Heart right ventricle (tissue), 16 donors: ENCODE data around the gene ADAM12. TPM values are rescaled to one million over a fixed set of nuclear protein-coding genes. Genes with fewer than 3 reads are reported as not detected.
A peak's percentile ranks its signal among the peaks of the same experiment; 100 is the strongest.

Source experiments
- ATAC-seq, 8 donors: fragments of 200-7000 bp; cut with Tn5 transposase; one replicate each; pipeline ENCODE4 v1.9.1; 2020; ENCODE audit warnings: mild to moderate bottlenecking in 8 of 8, moderate library complexity in 8 of 8, moderate number of reproducible peaks in 1 of 8
- DNase-seq, 2 donors: peaks; one replicate each; pipeline ENCODE4 v3.0.0-alpha.2; 2020
- H3K27ac ChIP-seq, 10 donors: fragments of 200-600 bp; sonication (generic) in 2 of 10; one replicate each; pipeline versions ENCODE4 v1.5.0 to v1.8.0; 2020 to 2022; ENCODE audit warnings: mild to moderate bottlenecking in 3 of 10
- H3K27me3 ChIP-seq, 7 donors: fragments of 200-600 bp; one replicate each; pipeline ENCODE4 v1.8.0; 2021 to 2022; ENCODE audit warnings: mild to moderate bottlenecking in 2 of 7
- H3K36me3 ChIP-seq, 9 donors: fragments of 200-600 bp; sonication (generic) in 1 of 9; one replicate each; pipeline versions ENCODE4 v1.5.0 to v1.8.0; 2020 to 2022; ENCODE audit warnings: mild to moderate bottlenecking in 2 of 9
- H3K4me1 ChIP-seq, 9 donors: fragments of 200-600 bp; sonication (generic) in 1 of 9; one replicate each; pipeline versions ENCODE4 v1.5.0 to v1.8.0; 2020 to 2022; ENCODE audit warnings: mild to moderate bottlenecking in 4 of 9
- H3K4me3 ChIP-seq, 10 donors: fragments of 200-600 bp; sonication (generic) in 2 of 10; one replicate each; pipeline versions ENCODE4 v1.5.0 to v1.8.0; 2020 to 2022; ENCODE audit warnings: mild to moderate bottlenecking in 7 of 10, moderate library complexity in 2 of 10
- H3K9me3 ChIP-seq, 11 donors: fragments of 200-600 bp in 10 of 11; sonication (generic) in 2 of 11; one replicate each; pipeline versions ENCODE4 v1.5.0 to v1.8.0; 2013 to 2022; ENCODE audit warnings: mild to moderate bottlenecking in 2 of 11, control low read depth in 1 of 11, moderate library complexity in 1 of 11
- CTCF ChIP-seq, 9 donors: fragments of 200-600 bp; sonication (generic) in 2 of 9; IDR thresholded peaks; one replicate each; pipeline versions ENCODE4 v1.5.0 to v1.8.0; 2021 to 2022; ENCODE audit warnings: antibody characterized with exemption in 9 of 9, mild to moderate bottlenecking in 5 of 9, moderate library complexity in 1 of 9
- WGBS, 2 donors: extraction: QIAGEN DNeasy Blood & Tissue Kit; methylation state at CpG; one replicate each; pipeline ENCODE4 v1.1.7; 2013; ENCODE audit warnings: inconsistent platforms in 1 of 2; 5-methylcytosine and 5-hydroxymethylcytosine counted together
- intact Hi-C, 10 donors: fragments of 100-400 bp; cut with DNase I; formaldehyde crosslinking; loops; one replicate each; pipeline versions ENCODE4 v1.11.1 to v1.14.2; 2022
- polyA plus RNA-seq, 2 donors: library from polyadenylated mRNA; stranded (reverse); fragments of 200-250 nt; gene quantifications; one replicate each; pipeline ENCODE4 v1.2.3, GENCODE V29; 2013
- total RNA-seq, 10 donors: library from RNA; stranded (reverse); fragmentation: NEBNext Ultra II Directional in 3 of 10; extraction: Animal tissue kit (Norgen Biotek cat#: 25700) in 3 of 10; gene quantifications; one replicate each; pipeline versions ENCODE4 v1.2.1 to v1.2.4, GENCODE V29; 2021 to 2023
- donor health status: Arrhythmogenic right ventricular cardiomyopathy.
- donor health status: ischemic (EF 13 %, LVEDD 7.1; RV severe dilation, severe dysfunction).
- donor health status: healthy with polysubstance abuse.
- donor health status: DM: no; HTN: yes; CAD: no.
- donor health status: DM: no; HTN: no; CAD: no.
- donor health status: ischemic (EF 25% LVEDD 6.9; RV normal size, moderate dysfunction).
- donor health status: ischemic (EF 25% LVEDD 5.7; RV mildly dilated, moderate dysfunction).
- donor health status: healthy.
- donor health status: DM: yes; HTN: yes; CAD: no.
- donor health status: Ischemic cardiomyopathy.
- donor health status: ischemic (EF 35%, LVEDD 5.7; RV mildly dilated, moderate dysfunction).
- donor health status: nonischemic (EF 11% LVEDD 7.7; RV severe dilation, severe dysfunction).
- donor health status: DM: yes; HTN: yes; CAD: no.
- donor health status: PGD.
- donor health status: ischemic (EF 29% LVEDD 5.4; RV normal size, mild dysfunction).
- donor health status: nonischemic (EF 23%, LVEDD 6.1; RV moderate dilation, normal function).

Gene ADAM12
- total and polyA plus RNA-seq, 12 donors: 0.07 to 6.9 (median 0.47) TPM

GRCh38 chr10:126087796-126088505 lies 300.3 kb downstream of the ADAM12 start:
- no peaks in the 10 kb centered on the region for H3K9me3 ChIP-seq
- H3K4me3 ChIP-seq: no peak overlapping the region
- peaks cover 0 to 29% (median 0%) of the 10 kb centered on the region in 9 donors for H3K4me1 ChIP-seq
- no peaks in the 10 kb centered on the region for H3K36me3 ChIP-seq
- no peak overlapping the region for H3K27ac ChIP-seq
- no peak for TF ChIP-seq CTCF (IDR thresholded peaks at IDR 0.05)
- WGBS, 2 donors: 54 to 73% methylated on average over 11 of the region's 11 CpGs
- DNase-seq (no peak), ATAC-seq (peak in 4 of 8 donors; percentile 28 to 85 (median 54))
- intact Hi-C loops: no loop called here
- no peaks in the 10 kb centered on the region for H3K27me3 ChIP-seq

GRCh38 chr10:126087153-126087680 lies 301.1 kb downstream of the ADAM12 start:
- DNase-seq: no peak
- Histone ChIP-seq H3K36me3 (no peaks in the 10 kb centered on the region), H3K4me1 (peaks cover 0 to 21% (median 0%) of the 10 kb centered on the region in 9 donors), H3K27me3 (no peaks in the 10 kb centered on the region), H3K27ac (no peak overlapping the region), H3K4me3 (no peak overlapping the region), H3K9me3 (no peaks in the 10 kb centered on the region)
- no peak for TF ChIP-seq CTCF (IDR thresholded peaks at IDR 0.05)
- ATAC-seq: no peak
- 78 to 94% methylated on average over 4 of the region's 4 CpGs for WGBS, 2 donors
- intact Hi-C loops: no loop called here

- intact Hi-C loops: no loop called here
- ATAC-seq: no peak
- no peak for TF ChIP-seq CTCF (IDR thresholded peaks at IDR 0.05)
- Histone ChIP-seq H3K36me3 (no peaks in the 10 kb centered on the region), H3K27me3 (peaks cover 0 to 3% (median 0%) of the 10 kb centered on the region in 7 donors), H3K4me3 (no peak overlapping the region), H3K4me1 (peaks cover 0 to 26% (median 0%) of the 10 kb centered on the region in 9 donors), H3K27ac (no peak overlapping the region), H3K9me3 (no peaks in the 10 kb centered on the region)
- 68 to 78% methylated on average over 1 of the region's 1 CpG for WGBS, 2 donors
- no peak for DNase-seq
These were observed 302.5 kb downstream of the ADAM12 start for GRCh38 chr10:126085806-126086205.

- Histone ChIP-seq H3K4me1 (peaks cover 0 to 23% (median 0%) of the 10 kb centered on the region in 9 donors), H3K36me3 (no peaks in the 10 kb centered on the region), H3K27me3 (peaks cover 0 to 14% (median 0%) of the 10 kb centered on the region in 7 donors), H3K4me3 (no peak overlapping the region), H3K9me3 (no peaks in the 10 kb centered on the region), H3K27ac (no peak overlapping the region)
- DNase-seq: no peak
- WGBS, 2 donors: 85 to 89% methylated on average over 4 of the region's 4 CpGs
- intact Hi-C loops: no loop called here
- no peak for ATAC-seq
- no peak for TF ChIP-seq CTCF (IDR thresholded peaks at IDR 0.05)
These were observed 303.9 kb downstream of the ADAM12 start for GRCh38 chr10:126084369-126084768.
